ENCODE data around the gene TELO2.

Gene TELO2

GRCh38 chr16:1450218-1450617 lies 42.9 kb upstream of the TELO2 start:
- Histone ChIP-seq H3K79me2 (ENCODE audit: insufficient read depth, low read length) (no peaks in the 10 kb centered on the region), H3K9ac (ENCODE audit: low read length) (no peak overlapping the region), H3F3A (ENCODE audit: insufficient read depth, low read length) (no peaks in the 10 kb centered on the region), H3K27me3 (ENCODE audit: insufficient read depth, low read length) (peaks cover 4% of the 10 kb centered on the region; the same call in 1 of the 2 replicates), H2AFZ (ENCODE audit: low read length) (no peak overlapping the region), H3K9me2 (ENCODE audit: low read depth, low read length) (no peaks in the 10 kb centered on the region), H3K36me3 (ENCODE audit: insufficient read depth, low read length) (peaks cover 35% of the 10 kb centered on the region), H3K27ac (ENCODE audit: low read depth, low read length, poor library complexity, severe bottlenecking) (no peak overlapping the region), H3K4me1 (ENCODE audit: insufficient read depth, low read length, severe bottlenecking) (peaks cover 3% of the 10 kb centered on the region), H3K9me3 (ENCODE audit: low read length) (no peaks in the 10 kb centered on the region), H3K4me2 (ENCODE audit: low read length) (no peak overlapping the region), H4K20me1 (ENCODE audit: insufficient read depth, low read length) (no peaks in the 10 kb centered on the region), H3K4me3 (ENCODE audit: low read depth, low read length, poor library complexity, severe bottlenecking) (no peak overlapping the region)
- TF ChIP-seq EZH2 (IDR thresholded peaks at IDR 0.05; ENCODE audit: borderline replicate concordance, low read length) (no peak), CTCF (IDR thresholded peaks at IDR 0.05; ENCODE audit: low read length) (peak; percentile 21; the same call in 1 of the 2 replicates)

- Histone ChIP-seq H3K27ac (ENCODE audit: low read depth, low read length, poor library complexity, severe bottlenecking) (no peak overlapping the region), H4K20me1 (ENCODE audit: insufficient read depth, low read length) (no peaks in the 10 kb centered on the region), H3K36me3 (ENCODE audit: insufficient read depth, low read length) (peaks cover 37% of the 10 kb centered on the region), H3K9me2 (ENCODE audit: low read depth, low read length) (no peaks in the 10 kb centered on the region), H3K9me3 (ENCODE audit: low read length) (no peaks in the 10 kb centered on the region), H3K4me3 (ENCODE audit: low read depth, low read length, poor library complexity, severe bottlenecking) (no peak overlapping the region), H3K4me2 (ENCODE audit: low read length) (no peak overlapping the region), H3K79me2 (ENCODE audit: insufficient read depth, low read length) (no peaks in the 10 kb centered on the region), H3K9ac (ENCODE audit: low read length) (no peak overlapping the region), H3F3A (ENCODE audit: insufficient read depth, low read length) (no peaks in the 10 kb centered on the region), H3K4me1 (ENCODE audit: insufficient read depth, low read length, severe bottlenecking) (no peaks in the 10 kb centered on the region), H3K27me3 (ENCODE audit: insufficient read depth, low read length) (no peaks in the 10 kb centered on the region), H2AFZ (ENCODE audit: low read length) (no peak overlapping the region)
- no peak for TF ChIP-seq EZH2 (IDR thresholded peaks at IDR 0.05; ENCODE audit: borderline replicate concordance, low read length)
- no peak for TF ChIP-seq CTCF (IDR thresholded peaks at IDR 0.05; ENCODE audit: low read length)
Measured at GRCh38 chr16:1450841-1451240, 42.3 kb upstream of the TELO2 start.

GRCh38 chr16:1451702-1452392 lies 41.3 kb upstream of the TELO2 start:
- no peak overlapping the region for H3K4me3 ChIP-seq (ENCODE audit: low read depth, low read length, poor library complexity, severe bottlenecking)
- H4K20me1 ChIP-seq (ENCODE audit: insufficient read depth, low read length) = no peaks in the 10 kb centered on the region
- H3K79me2 ChIP-seq (ENCODE audit: insufficient read depth, low read length) = no peaks in the 10 kb centered on the region
- H3K27me3 ChIP-seq (ENCODE audit: insufficient read depth, low read length) = no peaks in the 10 kb centered on the region
- H3K27ac ChIP-seq (ENCODE audit: low read depth, low read length, poor library complexity, severe bottlenecking) = no peak overlapping the region
- no peaks in the 10 kb centered on the region for H3K9me3 ChIP-seq (ENCODE audit: low read length)
- no peak overlapping the region for H3K4me2 ChIP-seq (ENCODE audit: low read length)
- no peaks in the 10 kb centered on the region for H3K9me2 ChIP-seq (ENCODE audit: low read depth, low read length)
- H3F3A ChIP-seq (ENCODE audit: insufficient read depth, low read length) = no peaks in the 10 kb centered on the region
- H3K4me1 ChIP-seq (ENCODE audit: insufficient read depth, low read length, severe bottlenecking) = no peaks in the 10 kb centered on the region
- H2AFZ ChIP-seq (ENCODE audit: low read length) = no peak overlapping the region
- peaks cover 30% of the 10 kb centered on the region for H3K36me3 ChIP-seq (ENCODE audit: insufficient read depth, low read length)
- no peak overlapping the region for H3K9ac ChIP-seq (ENCODE audit: low read length)
- TF ChIP-seq CTCF (IDR thresholded peaks at IDR 0.05; ENCODE audit: low read length) = no peak
- TF ChIP-seq EZH2 (IDR thresholded peaks at IDR 0.05; ENCODE audit: borderline replicate concordance, low read length) = no peak
